Measurements from ENCODE around the gene PRSS57. TPM values are rescaled to one million over a fixed set of nuclear protein-coding genes. Genes with fewer than 3 reads are reported as not detected.
"Not testable (repeated sequence)": the region's sequence is repeated elsewhere in the genome, so short reads cannot be mapped to it uniquely, and the experiment has no call there.

The PRSS57 gene
- total RNA-seq, 2 experiments from 2014 or later = not detected

DNA sequence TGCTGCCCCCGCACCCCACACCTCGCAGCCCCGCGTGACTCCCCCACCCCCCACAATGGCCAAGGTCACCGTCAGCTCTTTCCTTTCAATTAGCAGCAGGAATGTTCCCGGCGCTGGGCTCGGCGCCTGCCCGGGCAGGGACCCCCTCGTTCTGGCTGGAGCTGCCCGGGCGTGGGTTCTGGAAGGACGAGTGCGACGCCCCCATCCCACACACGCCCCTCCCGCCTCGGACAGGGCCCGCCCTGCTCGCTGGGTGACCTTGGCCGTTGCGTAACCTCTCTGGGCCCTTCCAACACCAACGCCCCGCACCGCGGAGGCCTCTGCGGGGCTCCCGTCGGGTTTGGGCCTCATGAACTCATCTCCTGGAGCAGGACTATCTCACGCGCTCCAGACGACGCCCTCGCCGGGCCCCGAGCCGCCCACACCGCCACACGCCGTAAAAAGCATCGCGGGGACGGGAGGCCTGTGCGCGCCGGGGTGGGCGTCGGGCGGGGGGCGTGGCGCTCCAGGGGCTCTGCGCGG, 23.8 kb upstream of the PRSS57 start:
- H3K9me3 Mint-ChIP-seq = peaks cover 7% of the 10 kb centered on the region
- no peak for DNase-seq
- ChIA-PET POLR2A (no interaction called here), CTCF (interaction anchor here (1.0 kb wide), 1 partner anchor 14 kb away, joined by 3 read pairs; no protein-coding TSS in a partner anchor)
- no peaks in the 10 kb centered on the region for H3K4me1 Mint-ChIP-seq
- no peaks in the 10 kb centered on the region for H3K36me3 Mint-ChIP-seq (ENCODE audit: low read depth)
- no peak overlapping the region for H3K27ac Mint-ChIP-seq
- H3K4me3 Mint-ChIP-seq = no peak overlapping the region
- peaks cover 3% of the 10 kb centered on the region for H3K27me3 Mint-ChIP-seq

DNA sequence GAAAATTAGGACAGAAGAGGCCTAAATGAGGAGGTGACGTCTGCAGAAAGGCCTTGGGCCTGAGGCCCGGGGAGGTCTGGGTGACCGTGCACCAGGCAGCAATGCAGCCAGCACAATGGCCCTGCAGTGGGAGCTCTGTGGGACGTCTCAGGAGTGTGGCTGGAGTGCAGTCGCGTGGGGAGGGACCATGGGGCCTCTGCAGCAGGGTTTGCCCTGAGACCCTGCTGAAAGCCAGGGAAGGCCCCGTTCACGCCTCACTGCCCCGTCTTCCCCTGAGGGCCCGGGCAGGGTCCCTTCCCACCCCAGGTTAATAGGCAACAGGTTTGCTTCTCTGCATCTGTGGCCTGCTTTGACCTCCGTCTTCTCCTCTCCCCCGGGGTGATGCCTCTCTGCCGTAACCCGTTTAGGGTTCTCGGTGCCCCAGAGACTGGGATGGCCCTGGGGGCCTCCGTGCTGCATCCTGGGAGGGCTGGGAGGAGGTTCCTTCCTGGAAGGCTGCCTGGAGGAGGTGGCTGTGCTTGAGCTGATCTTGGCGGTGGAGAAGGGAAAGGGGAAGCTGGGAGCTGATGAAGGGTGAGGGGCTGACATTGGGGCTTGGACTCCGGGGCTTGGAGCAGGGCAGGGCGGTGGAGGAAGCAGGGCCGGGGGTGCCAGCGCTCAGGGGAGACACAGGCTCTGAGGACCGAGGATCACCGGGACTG, 23.1 kb upstream of the PRSS57 start:
- Mint-ChIP-seq H3K4me1 (no peaks in the 10 kb centered on the region), H3K4me3 (no peak overlapping the region), H3K27ac (peak overlapping the region; percentile 42), H3K9me3 (peaks cover 7% of the 10 kb centered on the region), H3K36me3 (ENCODE audit: low read depth) (no peaks in the 10 kb centered on the region), H3K27me3 (peaks cover 3% of the 10 kb centered on the region)
- ChIA-PET POLR2A (no interaction called here), CTCF (interaction anchor here (1.0 kb wide), 1 partner anchor 13 kb away, joined by 3 read pairs; no protein-coding TSS in a partner anchor)
- no peak for DNase-seq

DNA sequence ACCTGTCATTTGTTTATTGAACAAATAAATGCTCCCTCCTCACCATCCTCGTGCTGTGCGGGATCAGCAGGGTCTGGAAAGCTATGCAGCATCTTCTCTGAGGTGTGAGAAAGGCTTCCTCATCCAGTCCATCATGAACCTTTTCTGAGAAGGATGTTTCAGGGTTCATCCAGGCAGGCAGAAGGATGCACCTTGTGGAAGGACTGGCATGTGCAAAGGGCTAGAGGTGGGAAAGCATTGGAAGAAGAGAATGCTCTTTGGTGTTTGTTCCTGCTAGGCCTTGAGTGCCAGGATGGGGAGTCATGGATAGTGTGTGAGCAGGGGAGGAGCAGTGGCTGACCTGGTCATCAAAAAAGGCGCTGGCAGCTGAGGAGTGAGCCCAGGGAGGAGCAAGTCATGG, 20.1 kb upstream of the PRSS57 start:
- DNase-seq = no peak
- Mint-ChIP-seq H3K4me3 (no peak overlapping the region), H3K9me3 (peaks cover 7% of the 10 kb centered on the region), H3K4me1 (no peaks in the 10 kb centered on the region), H3K27ac (no peak overlapping the region), H3K36me3 (ENCODE audit: low read depth) (no peaks in the 10 kb centered on the region), H3K27me3 (no peaks in the 10 kb centered on the region)
- CTCF ChIA-PET = no interaction called here
- POLR2A ChIA-PET = no interaction called here

DNA sequence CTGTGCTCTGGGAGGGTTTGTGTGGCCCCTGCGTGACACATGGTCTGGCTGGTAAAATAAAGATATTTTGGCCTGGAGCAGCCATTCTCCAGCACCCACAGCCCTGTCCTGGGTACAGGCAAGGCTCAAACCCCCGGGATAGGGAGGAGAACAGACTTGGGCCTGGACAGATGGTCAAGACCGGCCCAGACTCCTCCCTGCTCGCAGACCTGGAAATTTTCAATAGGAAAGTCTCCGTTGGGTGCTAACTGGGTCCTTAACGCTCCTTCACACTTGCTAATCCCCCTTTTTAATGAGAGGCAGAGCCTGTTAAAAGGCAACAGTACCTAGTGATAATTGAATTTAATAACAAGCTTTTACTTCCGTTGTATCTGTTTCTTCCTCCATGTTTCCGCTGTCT, 16.0 kb upstream of the PRSS57 start:
- Mint-ChIP-seq H3K27me3 (peaks cover 14% of the 10 kb centered on the region), H3K4me1 (no peaks in the 10 kb centered on the region), H3K9me3 (peaks cover 7% of the 10 kb centered on the region), H3K4me3 (no peak overlapping the region), H3K36me3 (ENCODE audit: low read depth) (no peaks in the 10 kb centered on the region), H3K27ac (no peak overlapping the region)
- DNase-seq = no peak
- ChIA-PET POLR2A (no interaction called here), CTCF (no interaction called here)

DNA sequence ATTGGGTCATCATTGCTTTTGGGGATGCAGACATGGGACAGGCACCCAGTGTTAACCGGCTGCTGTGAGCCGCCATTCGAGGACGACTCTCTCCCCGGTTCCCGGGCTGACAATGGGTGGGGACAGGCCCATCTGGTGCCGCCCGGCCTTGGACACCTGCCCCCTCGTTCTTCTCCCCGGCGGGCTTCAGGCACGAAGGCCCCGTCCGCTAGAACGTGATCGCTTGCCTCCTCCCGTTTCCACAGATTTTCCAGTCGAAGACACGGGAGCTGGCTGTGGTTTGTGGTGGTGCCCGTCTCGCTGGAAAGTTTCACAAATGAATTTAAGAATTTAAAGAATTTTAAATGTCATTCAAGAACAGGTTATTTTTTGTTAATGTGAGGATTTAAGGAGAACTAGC, 15.5 kb upstream of the PRSS57 start:
- Mint-ChIP-seq H3K9me3 (peaks cover 6% of the 10 kb centered on the region), H3K36me3 (ENCODE audit: low read depth) (no peaks in the 10 kb centered on the region), H3K4me3 (no peak overlapping the region), H3K27ac (no peak overlapping the region), H3K27me3 (peaks cover 14% of the 10 kb centered on the region), H3K4me1 (no peaks in the 10 kb centered on the region)
- ChIA-PET POLR2A (no interaction called here), CTCF (no interaction called here)
- DNase-seq = no peak

DNA sequence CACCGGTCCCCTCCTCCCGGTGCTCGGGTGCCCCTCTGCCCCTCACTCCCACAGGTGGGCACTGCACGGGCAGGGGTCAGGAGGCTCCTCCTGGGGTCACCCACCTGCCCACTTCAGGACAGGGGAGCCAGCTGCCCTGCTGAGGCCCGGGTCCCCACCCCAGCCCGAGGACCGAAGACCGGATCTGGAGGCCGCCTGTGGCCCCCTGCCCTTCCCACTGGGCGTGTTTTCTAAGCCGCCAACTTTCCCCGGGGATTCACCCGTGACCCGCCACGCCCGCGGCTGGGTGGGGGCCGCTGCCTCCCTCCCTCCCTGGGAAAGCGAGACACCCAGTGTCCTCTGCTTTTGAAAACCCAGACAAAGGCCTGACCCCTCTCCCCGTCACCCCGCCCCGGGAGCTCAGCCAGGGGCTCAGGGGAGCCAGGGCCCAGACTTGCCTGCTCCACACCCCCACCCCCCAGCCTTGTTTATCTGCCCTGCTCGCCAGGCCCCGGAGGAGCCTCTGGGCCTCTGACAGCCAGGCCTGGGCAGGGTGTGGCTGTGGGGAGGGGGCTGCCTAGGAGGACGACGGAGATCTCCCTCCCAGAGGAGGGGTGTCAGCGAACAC, 14.8 kb upstream of the PRSS57 start:
- Mint-ChIP-seq H3K4me3 (no peak overlapping the region), H3K4me1 (no peaks in the 10 kb centered on the region), H3K36me3 (ENCODE audit: low read depth) (no peaks in the 10 kb centered on the region), H3K9me3 (no peaks in the 10 kb centered on the region), H3K27ac (no peak overlapping the region), H3K27me3 (peaks cover 18% of the 10 kb centered on the region)
- POLR2A ChIA-PET = no interaction called here
- DNase-seq = no peak
- CTCF ChIA-PET = no interaction called here

DNA sequence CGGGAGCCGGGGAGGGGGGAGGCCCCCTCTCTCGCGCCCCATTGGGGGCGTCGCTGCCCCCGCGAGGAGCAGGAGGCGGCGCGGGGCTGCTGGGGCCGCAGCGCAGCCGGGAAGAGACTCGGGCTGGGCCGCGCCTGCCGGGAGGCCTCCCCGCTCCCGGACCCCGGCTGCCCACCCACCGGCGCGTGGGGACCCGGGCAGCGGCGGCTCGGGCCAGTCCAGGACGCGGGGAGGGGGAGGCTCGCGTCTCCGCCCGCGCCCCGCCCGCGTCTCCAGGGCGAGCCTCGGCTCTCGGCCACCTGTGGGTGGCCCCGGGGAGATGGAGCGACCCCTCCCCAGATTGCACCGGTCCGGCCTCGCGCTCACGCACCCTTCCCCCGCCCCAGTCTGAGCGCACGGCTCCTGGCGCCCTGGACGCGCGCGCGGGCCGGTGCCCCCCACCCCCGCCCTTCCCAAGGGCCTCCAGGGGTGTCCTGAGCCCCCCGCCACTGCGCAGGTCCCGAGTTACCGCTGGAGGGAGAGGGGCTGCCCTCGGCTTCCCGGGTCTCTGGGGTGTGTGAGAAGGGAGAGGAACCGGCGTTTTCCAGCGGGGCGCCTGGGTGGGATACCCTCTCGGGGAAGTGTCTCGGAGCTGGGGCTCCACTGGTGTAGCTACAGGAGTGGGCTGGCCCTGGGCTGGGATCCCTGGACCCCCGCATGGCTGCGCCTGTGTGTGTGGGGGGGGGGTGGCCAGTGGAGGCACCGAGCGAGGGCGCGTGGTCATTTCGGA, 14.1 kb upstream of the PRSS57 start:
- no peaks in the 10 kb centered on the region for H3K9me3 Mint-ChIP-seq
- H3K27ac Mint-ChIP-seq = no peak overlapping the region
- ChIA-PET POLR2A (no interaction called here), CTCF (no interaction called here)
- H3K4me1 Mint-ChIP-seq = no peaks in the 10 kb centered on the region
- DNase-seq = no peak
- no peaks in the 10 kb centered on the region for H3K36me3 Mint-ChIP-seq (ENCODE audit: low read depth)
- H3K4me3 Mint-ChIP-seq = no peak overlapping the region
- peaks cover 18% of the 10 kb centered on the region for H3K27me3 Mint-ChIP-seq

DNA sequence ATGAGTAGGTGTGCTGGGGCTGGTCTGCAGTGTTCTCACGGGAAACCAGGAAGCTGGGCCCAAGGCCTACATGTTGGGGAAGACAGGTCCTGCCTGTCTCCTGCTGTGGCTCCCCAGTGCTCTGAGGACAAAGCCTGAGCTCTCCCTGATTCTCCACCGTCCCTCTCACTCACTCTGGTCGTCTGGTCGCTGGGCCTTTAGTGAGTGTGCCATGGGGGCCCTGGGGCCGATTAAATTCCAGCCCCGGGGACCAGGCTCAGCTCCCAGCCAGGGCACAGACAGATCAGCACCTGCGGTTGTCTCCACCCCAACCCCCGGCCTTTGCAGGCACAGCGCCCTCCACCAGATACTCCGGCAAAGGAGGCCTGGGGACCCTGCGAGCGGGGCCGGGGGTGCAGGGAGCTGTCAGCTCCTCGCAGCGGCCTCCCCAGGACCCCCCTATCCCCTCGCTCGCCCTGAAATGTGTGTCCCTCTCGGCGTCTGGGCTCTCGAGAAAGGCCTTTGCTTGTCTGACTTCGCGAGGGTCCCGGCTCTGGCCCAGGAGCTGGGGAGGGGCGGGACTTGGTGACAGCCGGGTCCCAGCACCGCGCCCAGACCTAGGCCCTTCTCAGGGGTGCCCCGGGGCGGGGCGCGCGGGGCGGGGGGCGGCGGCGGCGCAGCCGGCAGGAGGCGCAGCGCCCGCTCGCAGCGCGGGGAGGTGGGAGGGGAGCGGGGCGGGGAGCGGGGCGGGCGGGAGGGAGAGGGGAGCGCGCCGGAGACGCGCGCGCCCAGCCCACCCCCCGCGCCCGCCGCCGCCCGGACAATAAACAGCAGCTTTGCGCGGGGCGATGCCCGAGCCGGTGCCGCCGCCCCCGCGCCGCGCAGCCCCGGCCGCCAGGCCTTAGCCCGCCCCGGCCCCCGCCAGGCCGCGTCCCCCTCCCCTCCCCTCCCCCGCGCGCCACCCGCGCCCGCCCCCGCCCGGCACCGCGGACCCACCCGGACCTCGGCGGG, 13.2 kb upstream of the PRSS57 start, which contains the start of gene PALM:
PALM (plus strand) TSS at position 782 of the 990 bp plus-strand sequence. CDS start 212 bp downstream, outside the sequence.
- H3K27me3 Mint-ChIP-seq = peaks cover 18% of the 10 kb centered on the region
- POLR2A ChIA-PET = no interaction called here
- no peaks in the 10 kb centered on the region for H3K9me3 Mint-ChIP-seq
- no peak within 1 kb of the TSS for H3K27ac Mint-ChIP-seq
- no peaks in the 10 kb centered on the region for H3K36me3 Mint-ChIP-seq (ENCODE audit: low read depth)
- no peak within 1 kb of the TSS for H3K4me3 Mint-ChIP-seq
- H3K4me1 Mint-ChIP-seq = peaks cover 7% of the 10 kb centered on the region
- CTCF ChIA-PET = interaction anchor here (0.7 kb wide), 1 partner anchor 167 kb away, joined by 3 read pairs; no protein-coding TSS in a partner anchor
- DNase-seq = no peak

DNA sequence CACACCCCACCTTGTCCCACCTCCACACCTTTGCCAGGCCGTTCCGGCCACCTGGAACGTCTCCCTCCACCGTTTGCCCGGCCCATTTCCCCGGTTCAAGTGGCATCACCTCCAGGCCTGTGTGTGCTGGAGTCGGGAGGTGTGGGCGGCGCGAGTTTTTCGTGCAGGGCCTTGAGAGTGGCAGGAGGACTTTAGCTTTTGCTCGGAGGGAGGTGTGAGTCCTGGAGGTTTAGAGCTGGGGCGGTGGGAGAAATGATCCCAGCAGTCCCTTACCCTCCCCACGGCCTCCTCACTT, 9.1 kb upstream of the PRSS57 start:
- no peak overlapping the region for H3K4me3 Mint-ChIP-seq
- no peaks in the 10 kb centered on the region for H3K9me3 Mint-ChIP-seq
- CTCF ChIA-PET = no interaction called here
- H3K27me3 Mint-ChIP-seq = peaks cover 23% of the 10 kb centered on the region
- H3K4me1 Mint-ChIP-seq = peaks cover 16% of the 10 kb centered on the region
- DNase-seq = no peak
- no peaks in the 10 kb centered on the region for H3K36me3 Mint-ChIP-seq (ENCODE audit: low read depth)
- H3K27ac Mint-ChIP-seq = no peak overlapping the region
- POLR2A ChIA-PET = no interaction called here

DNA sequence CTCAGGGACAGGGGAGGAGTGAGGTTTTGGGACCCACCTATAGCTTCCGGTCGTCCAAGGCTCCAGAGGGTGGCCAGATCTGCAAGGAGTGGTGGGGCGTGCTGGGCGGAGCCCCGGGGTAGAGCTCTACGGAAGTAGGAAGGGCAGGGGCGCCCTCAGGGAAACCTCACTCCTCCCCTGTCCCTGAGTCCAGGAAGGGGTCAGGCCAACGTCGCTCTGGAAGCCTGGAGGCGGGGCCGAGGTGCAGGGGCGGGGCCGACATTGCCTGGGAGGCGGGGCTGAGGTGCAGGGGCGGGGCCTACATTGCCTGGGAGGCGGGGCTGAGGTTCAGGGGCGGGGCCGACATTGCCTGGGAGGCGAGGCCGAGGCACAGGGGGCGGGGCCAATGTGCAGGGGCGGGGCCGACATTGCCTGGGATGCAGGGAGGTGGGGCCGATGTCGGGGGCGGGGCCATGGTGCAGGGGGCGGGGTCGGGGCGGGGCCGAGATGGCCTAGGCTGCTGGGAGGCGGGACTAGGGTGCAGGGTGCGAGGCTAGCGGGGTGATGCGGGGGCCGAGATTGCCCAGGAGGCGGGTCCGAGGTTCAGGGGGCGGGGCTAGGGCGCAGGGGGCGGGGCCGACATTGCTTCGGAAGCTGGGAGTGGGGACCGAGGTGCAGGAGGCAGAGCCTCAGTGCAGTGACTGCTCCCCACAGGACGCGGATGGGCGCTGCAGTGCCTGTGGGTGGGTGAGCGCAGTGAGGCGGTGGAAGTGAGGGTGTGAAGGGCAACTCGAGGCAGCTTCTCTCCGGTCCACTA, 8.6 kb upstream of the PRSS57 start:
- H3K27me3 Mint-ChIP-seq = peaks cover 23% of the 10 kb centered on the region
- no peak overlapping the region for H3K27ac Mint-ChIP-seq
- H3K36me3 Mint-ChIP-seq (ENCODE audit: low read depth) = no peaks in the 10 kb centered on the region
- POLR2A ChIA-PET = no interaction called here
- CTCF ChIA-PET = interaction anchor here (1.2 to 1.5 kb wide), 2 partner anchors 23 to 30 kb away, joined by 3 to 4 read pairs; no protein-coding TSS in a partner anchor
- H3K9me3 Mint-ChIP-seq = no peaks in the 10 kb centered on the region
- DNase-seq = peak; percentile 64
- H3K4me3 Mint-ChIP-seq = no peak overlapping the region
- peaks cover 16% of the 10 kb centered on the region for H3K4me1 Mint-ChIP-seq

DNA sequence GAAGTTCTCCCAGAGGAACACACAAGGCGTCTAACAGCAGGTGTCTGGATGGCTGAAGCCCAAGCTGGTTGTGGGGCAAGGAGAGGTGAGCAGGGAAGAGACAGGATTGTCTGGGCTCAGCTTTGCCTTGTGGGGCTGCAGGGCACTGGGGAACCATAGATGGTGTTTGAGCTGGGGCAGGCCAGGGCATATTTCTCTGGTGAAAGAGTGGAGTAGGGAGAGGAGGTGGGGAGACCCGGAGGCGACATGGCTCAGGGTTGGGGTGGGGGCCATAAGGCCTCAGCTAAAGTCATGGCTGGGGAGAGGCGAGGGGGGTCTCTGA, 8.0 kb upstream of the PRSS57 start:
- POLR2A ChIA-PET = no interaction called here
- Mint-ChIP-seq H3K4me1 (peaks cover 16% of the 10 kb centered on the region), H3K27me3 (peaks cover 23% of the 10 kb centered on the region), H3K9me3 (no peaks in the 10 kb centered on the region), H3K4me3 (no peak overlapping the region), H3K36me3 (ENCODE audit: low read depth) (no peaks in the 10 kb centered on the region), H3K27ac (no peak overlapping the region)
- DNase-seq = no peak
- CTCF ChIA-PET = interaction anchor here (1.2 to 1.5 kb wide), 2 partner anchors 23 to 31 kb away, joined by 3 to 4 read pairs; no protein-coding TSS in a partner anchor

DNA sequence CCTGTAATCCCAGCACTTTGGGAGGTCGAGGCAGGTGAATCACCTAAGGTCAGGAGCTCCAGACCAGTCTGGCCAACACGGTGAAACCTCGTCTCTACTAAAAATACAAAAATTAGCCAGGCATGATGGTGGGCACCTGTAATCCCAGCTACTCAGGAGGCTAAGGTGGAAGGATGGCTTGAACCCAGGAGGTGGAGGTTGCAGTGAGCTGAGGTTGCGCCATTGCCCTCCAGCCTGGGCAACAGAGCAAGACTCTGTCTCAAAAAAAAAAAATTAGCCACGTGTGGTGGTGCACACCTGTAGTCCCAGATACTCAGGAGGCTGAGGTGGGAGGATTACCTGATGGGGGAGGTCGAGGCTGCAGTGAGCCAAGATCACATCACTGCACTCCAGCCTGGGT, 7.6 kb upstream of the PRSS57 start:
- H3K27ac Mint-ChIP-seq; H3K4me3 Mint-ChIP-seq; DNase-seq; H3K9me3 Mint-ChIP-seq; H3K36me3 Mint-ChIP-seq (ENCODE audit: low read depth); POLR2A ChIA-PET: not testable (repeated sequence)
- Mint-ChIP-seq H3K4me1 (peaks cover 16% of the 10 kb centered on the region), H3K27me3 (peaks cover 19% of the 10 kb centered on the region)
- CTCF ChIA-PET = interaction anchor here (0.7 to 1.5 kb wide), 3 partner anchors 22 to 141 kb away, joined by 3 to 4 read pairs (median 3); no protein-coding TSS in a partner anchor

Measured in activated CD4-positive, alpha-beta T cell treated with anti-CD3 and anti-CD28 coated beads, Interleukin-2, amount 10 ng/mL, durations not matched to agents 7 days and 5 days (primary cell).